SK-N-MC (cell line): ENCODE measurements around the gene DDHD1.

Experiments used
- DNase-seq: peaks from one replicate; pipeline ENCODE4 v3.0.0-alpha.2; 2011; ENCODE audit warnings: low read depth, low spot score
- H3K27ac ChIP-seq: fragments of 200-600 bp; sonication (generic); 2 replicates; pipeline ENCODE4 v1.5.1; 2016; ENCODE audit warnings: mixed run types
- H3K36me3 ChIP-seq: fragments of 200-600 bp; sonication (generic); 2 replicates; pipeline ENCODE4 v1.6.1; 2017; ENCODE audit warnings: antibody characterized with exemption, low read length, mixed read lengths; ENCODE audit not compliant: insufficient read depth
- H3K4me3 ChIP-seq: fragments of 200-600 bp; sonication (generic); 2 replicates; pipeline ENCODE4 v1.5.1; 2016
- H3K9ac ChIP-seq: fragments of 200-600 bp; sonication (generic); 2 replicates; pipeline ENCODE4 v1.8.0; 2017; ENCODE audit warnings: mixed run types, mixed read lengths; ENCODE audit not compliant: insufficient read length
- H3K9me3 ChIP-seq: fragments of 200-600 bp; sonication (generic); 2 replicates; pipeline ENCODE4 v1.6.1; 2017; ENCODE audit warnings: low read depth, mild to moderate bottlenecking, antibody characterized with exemption, low read length, moderate library complexity, mixed read lengths
- EZH2 ChIP-seq: fragments of 200-600 bp; sonication (generic); IDR thresholded peaks from one replicate; pipeline ENCODE4 v1.6.1; 2017; ENCODE audit warnings: antibody characterized with exemption
- FOXP2 ChIP-seq: optimal IDR thresholded peaks from 2 replicates; pipeline ENCODE3; 2011; ENCODE audit warnings: mild to moderate bottlenecking, moderate library complexity; ENCODE audit not compliant: insufficient read depth; ENCODE audit errors: extremely low read length, control extremely low read depth
- POLR2AphosphoS5 ChIP-seq: IDR thresholded peaks from 2 replicates; pipeline ENCODE4 v1.6.1; 2012; ENCODE audit warnings: mild to moderate bottlenecking, low read depth, low read length, borderline replicate concordance

The DDHD1 gene

GRCh38 chr14:53153702-53154112, 584 bp upstream of the DDHD1 start:
- H3K9me3 ChIP-seq = no peaks in the 10 kb centered on the region

DNA sequence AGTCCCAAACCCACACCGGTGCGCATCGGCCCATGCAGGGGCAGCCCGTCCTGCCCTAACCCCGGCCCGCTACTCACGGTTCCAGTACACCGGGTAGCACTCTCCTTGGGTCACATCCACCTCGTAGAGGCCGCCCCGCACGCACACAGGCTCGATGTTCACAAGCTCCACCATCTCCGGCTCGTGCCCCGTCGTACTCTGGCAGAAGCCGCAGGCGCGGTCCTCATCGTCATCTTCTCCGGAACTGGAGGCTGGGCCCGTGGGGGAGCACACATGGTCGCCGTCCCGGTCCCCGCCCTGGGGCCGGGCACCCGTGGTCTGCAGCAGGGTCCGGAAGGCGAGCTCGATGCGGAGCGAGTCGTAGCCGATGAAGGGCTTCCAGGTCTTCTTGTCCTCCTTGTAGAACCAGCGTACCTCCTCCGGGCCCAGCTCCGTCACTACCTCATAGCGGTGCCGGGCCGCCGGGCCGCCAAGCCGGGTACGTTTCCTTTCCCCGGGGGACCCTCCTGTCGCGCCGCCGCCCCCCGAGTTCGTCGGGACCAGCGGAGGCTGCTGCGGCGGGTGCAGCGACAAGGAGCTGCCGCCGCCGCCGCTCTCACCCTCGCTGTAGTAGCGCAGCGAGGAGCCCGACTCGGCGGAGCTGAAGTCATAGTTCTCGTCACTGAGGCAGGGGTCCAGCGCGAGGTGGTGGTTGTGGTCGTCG, 788 bp downstream of the DDHD1 start:
- H3K4me3 ChIP-seq = peak overlapping the region; percentile 96
- DNase-seq = no peak
- H3K9ac ChIP-seq = peak overlapping the region; percentile 77
- H3K9me3 ChIP-seq = no peaks in the 10 kb centered on the region
- no peak for TF ChIP-seq POLR2AphosphoS5
- H3K36me3 ChIP-seq = no peaks in the 10 kb centered on the region
- H3K27ac ChIP-seq = no peak overlapping the region

More at GRCh38 chr14:53153702-53154112, 584 bp upstream of the DDHD1 start:
- Histone ChIP-seq H3K36me3 (no peaks in the 10 kb centered on the region), H3K9ac (peak overlapping the region; percentile 69), H3K4me3 (peak overlapping the region; percentile 96), H3K27ac (no peak overlapping the region; the same call in 1 of the 2 replicates)
- DNase-seq = no peak
- TF ChIP-seq POLR2AphosphoS5 (no peak), FOXP2 (no peak)

DNA sequence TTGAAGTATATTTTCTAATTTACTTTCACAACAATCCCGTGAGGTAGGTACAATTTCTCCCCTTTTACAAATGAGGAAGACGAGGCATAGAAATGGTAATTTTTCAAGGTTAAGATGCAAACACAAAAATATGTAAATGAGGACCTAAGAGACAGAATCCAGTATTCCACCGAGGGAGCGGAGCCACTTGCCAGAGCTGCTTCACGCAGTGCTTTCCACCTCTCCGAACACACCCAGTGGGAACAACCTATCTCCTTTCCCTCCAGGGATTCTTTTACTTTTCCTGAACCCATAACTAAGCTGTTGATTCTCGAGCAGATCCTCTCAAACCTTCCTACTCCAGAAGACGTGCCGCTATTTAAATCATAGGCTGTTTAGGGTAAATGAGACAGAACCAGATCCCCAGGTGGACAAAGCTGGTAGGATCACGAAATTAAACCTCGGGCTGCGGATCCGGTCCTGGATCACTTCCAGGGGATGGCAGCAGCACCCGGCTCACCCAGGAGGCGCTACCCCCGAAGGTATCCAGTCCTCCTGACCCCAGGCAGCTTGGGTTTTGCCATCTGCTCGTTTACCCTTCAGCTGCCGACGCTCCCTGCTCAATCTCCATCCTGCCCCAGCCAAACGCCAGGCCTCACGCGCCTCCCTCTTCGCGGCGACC, 1.5 kb downstream of the DDHD1 start:
- H3K27ac ChIP-seq = no peak overlapping the region
- H3K4me3 ChIP-seq = peak overlapping the region; percentile 96
- DNase-seq = no peak
- 0 out of 2 replicates have a peak, but pooled peaks cover 3% of the 10 kb centered on the region for H3K9me3 ChIP-seq
- no peaks in the 10 kb centered on the region for H3K36me3 ChIP-seq
- peak overlapping the region; percentile 77 for H3K9ac ChIP-seq
- TF ChIP-seq POLR2AphosphoS5 (no peak), FOXP2 (no peak), EZH2 (no peak)

DNA sequence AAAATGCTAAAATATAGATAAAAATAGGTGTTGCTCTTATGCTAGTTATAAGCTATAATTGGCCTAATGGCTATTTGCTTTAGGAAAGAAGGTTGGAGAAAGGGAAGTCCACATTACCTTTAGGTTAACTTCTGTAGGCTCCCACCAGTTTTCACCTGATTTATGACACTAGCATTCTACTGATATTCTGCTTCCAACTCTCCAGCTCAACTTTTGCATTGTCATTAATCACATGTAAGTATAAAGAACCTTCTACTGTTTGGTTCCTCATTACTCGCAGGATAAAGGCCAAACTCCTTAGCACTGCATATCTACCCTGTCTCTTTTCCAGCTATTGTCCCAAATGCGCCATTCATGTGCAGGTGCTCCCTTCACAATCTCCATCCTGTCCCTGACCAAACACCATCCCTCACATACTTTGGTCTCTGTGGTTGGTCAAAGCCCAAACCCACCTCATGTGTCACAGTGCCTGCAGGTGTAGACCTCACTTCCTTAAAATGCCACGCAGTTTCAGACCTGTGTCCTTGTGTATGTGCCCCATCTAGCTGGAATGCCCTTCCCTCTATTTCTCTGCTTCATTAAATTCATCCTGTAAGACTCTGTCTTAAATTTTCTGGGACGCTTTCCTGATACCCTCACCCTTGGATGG, 3.3 kb downstream of the DDHD1 start:
- no peak for DNase-seq
- Histone ChIP-seq H3K36me3 (no peaks in the 10 kb centered on the region), H3K4me3 (peak overlapping the region; percentile 96; the same call in 1 of the 2 replicates), H3K9ac (no peak overlapping the region), H3K9me3 (0 out of 2 replicates have a peak, but pooled peaks cover 3% of the 10 kb centered on the region), H3K27ac (no peak overlapping the region)
- no peak for TF ChIP-seq FOXP2

- Histone ChIP-seq H3K9ac (no peak overlapping the region), H3K27ac (no peak overlapping the region), H3K4me3 (no peak overlapping the region), H3K36me3 (no peaks in the 10 kb centered on the region), H3K9me3 (0 out of 2 replicates have a peak, but pooled peaks cover 3% of the 10 kb centered on the region)
- TF ChIP-seq FOXP2 = no peak
- TF ChIP-seq POLR2AphosphoS5 = no peak
- TF ChIP-seq EZH2 = no peak
- no peak for DNase-seq
Observed at GRCh38 chr14:53148671-53149070, 4.5 kb downstream of the DDHD1 start.

- no peak overlapping the region for H3K27ac ChIP-seq
- H3K4me3 ChIP-seq = no peak overlapping the region
- no peak for DNase-seq
- no peaks in the 10 kb centered on the region for H3K36me3 ChIP-seq
- TF ChIP-seq FOXP2 (no peak), POLR2AphosphoS5 (no peak), EZH2 (no peak)
- no peak overlapping the region for H3K9ac ChIP-seq
- H3K9me3 ChIP-seq = 0 out of 2 replicates have a peak, but pooled peaks cover 3% of the 10 kb centered on the region
Observed at GRCh38 chr14:53147893-53148292, 5.2 kb downstream of the DDHD1 start.

DNA sequence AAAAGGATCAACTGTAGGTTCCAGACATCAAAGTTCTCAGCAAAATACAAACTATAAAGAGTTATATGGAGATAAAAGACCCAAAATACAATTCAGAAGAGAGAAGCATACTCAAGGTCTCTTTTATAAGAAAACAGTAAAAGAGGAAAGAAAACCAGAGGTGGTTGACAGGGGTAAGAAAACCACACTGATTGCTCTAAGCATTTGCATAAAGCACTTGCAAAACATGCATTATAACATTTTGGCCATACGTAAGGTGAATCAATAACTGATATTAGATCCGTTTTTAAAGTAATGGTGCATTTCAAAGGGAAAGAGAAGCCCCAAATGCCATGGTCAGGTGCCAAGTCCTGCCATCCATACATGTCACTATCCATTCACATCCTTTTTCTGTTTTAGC, 5.9 kb downstream of the DDHD1 start:
- H3K9ac ChIP-seq = no peak overlapping the region
- H3K36me3 ChIP-seq = no peaks in the 10 kb centered on the region
- no peak overlapping the region for H3K4me3 ChIP-seq

GRCh38 chr14:53146739-53147138, 6.4 kb downstream of the DDHD1 start:
- H3K9me3 ChIP-seq = 0 out of 2 replicates have a peak, but pooled peaks cover 3% of the 10 kb centered on the region
- H3K4me3 ChIP-seq = no peak overlapping the region
- TF ChIP-seq POLR2AphosphoS5 (no peak), FOXP2 (no peak), EZH2 (no peak)
- no peak for DNase-seq
- no peak overlapping the region for H3K27ac ChIP-seq
- H3K9ac ChIP-seq = no peak overlapping the region
- H3K36me3 ChIP-seq = no peaks in the 10 kb centered on the region

More for the DNA sequence above, 5.9 kb downstream of the DDHD1 start:
- TF ChIP-seq POLR2AphosphoS5 (no peak), EZH2 (no peak), FOXP2 (no peak)
- H3K27ac ChIP-seq = no peak overlapping the region
- 0 out of 2 replicates have a peak, but pooled peaks cover 3% of the 10 kb centered on the region for H3K9me3 ChIP-seq
- no peak for DNase-seq

DNA sequence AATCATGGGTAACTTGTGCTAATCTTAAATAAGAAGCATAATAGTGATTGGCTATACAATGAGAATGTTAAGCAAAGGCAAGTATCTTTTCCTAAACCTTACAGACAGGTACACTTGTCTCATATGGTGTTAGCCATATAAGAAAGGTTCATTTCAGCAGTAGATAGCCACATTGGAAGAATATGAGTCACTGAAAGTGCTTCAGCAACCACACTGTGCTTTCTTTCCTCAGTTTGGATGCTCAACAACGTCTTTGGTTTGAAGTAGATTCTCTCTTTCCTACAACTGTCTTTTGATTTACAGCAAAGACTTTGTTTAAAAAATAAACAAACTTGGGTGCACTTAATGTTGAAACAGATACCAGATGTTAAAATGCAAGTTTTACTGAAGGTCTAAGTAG, 8.9 kb downstream of the DDHD1 start:
- H3K27ac ChIP-seq = no peak overlapping the region
- DNase-seq = no peak
- no peaks in the 10 kb centered on the region for H3K36me3 ChIP-seq
- no peak overlapping the region for H3K9ac ChIP-seq
- peaks cover 18% of the 10 kb centered on the region; the same call in 1 of the 2 replicates for H3K9me3 ChIP-seq
- no peak overlapping the region for H3K4me3 ChIP-seq
- TF ChIP-seq POLR2AphosphoS5 (no peak), FOXP2 (no peak)
